ENCODE measurements around the gene NPHS1. TPM values are rescaled to one million over a fixed set of nuclear protein-coding genes. Genes with fewer than 3 reads are reported as not detected.
"Not testable (repeated sequence)": the region's sequence is repeated elsewhere in the genome, so short reads cannot be mapped to it uniquely, and the experiment has no call there.

Gene NPHS1
- total and polyA plus RNA-seq, 9 of the 15 experiments (the other 6 are each of a cell fraction or from before 2014, with no cell fraction given) = 0.01 to 0.28 (median 0.14) TPM; not detected in 5

- TF ChIP-seq XRCC5 (IDR thresholded peaks at IDR 0.05; ENCODE audit: low read depth, low read length) (0 out of 2 replicates have a peak, but pooled peaks have one; percentile 13), LARP7 (IDR thresholded peaks at IDR 0.05) (0 out of 2 replicates have a peak, but pooled peaks have one; percentile 57), ARNT (IDR thresholded peaks at IDR 0.05) (0 out of 4 replicates have a peak, but pooled peaks of 1 of the 2 experiments have one; percentile 10), HDGF (IDR thresholded peaks at IDR 0.05) (peak; percentile 65; the same call in 1 of the 2 replicates), PBX2 (tag; conservative IDR thresholded peaks at IDR 0.05; ENCODE audit: low read depth) (peak; percentile 64), PKNOX1 (IDR thresholded peaks at IDR 0.05) (peak; percentile 76), C11orf30 (IDR thresholded peaks at IDR 0.05; ENCODE audit: low read depth) (peak; percentile 42; the same call in 1 of the 2 replicates), MYNN (IDR thresholded peaks at IDR 0.05) (0 out of 2 replicates have a peak, but pooled peaks have one; percentile 40), ATF7 (IDR thresholded peaks at IDR 0.05) (peak; percentile 15; the same call in 1 of the 2 replicates), ATF3 (CRISPR knock-in tag; conservative IDR thresholded peaks at IDR 0.05) (0 out of 2 replicates have a peak, but pooled peaks have one; percentile 14), SMARCE1 (IDR thresholded peaks at IDR 0.05) (0 out of 2 replicates have a peak, but pooled peaks have one; percentile 24)
- not testable (repeated sequence) for TF ChIP-seq PBX2 (CRISPR knock-in tag; IDR thresholded peaks at IDR 0.05; ENCODE audit: low read depth); MYNN (CRISPR knock-in tag; IDR thresholded peaks at IDR 0.05); ATF3 (IDR thresholded peaks at IDR 0.05)
Observed at GRCh38 chr19:35870124-35870736, 17.9 kb upstream of the NPHS1 start (continued).

Measured in K562 (cell line).